Measurements from ENCODE around the gene CMSS1. TPM values are rescaled to one million over a fixed set of nuclear protein-coding genes. Genes with fewer than 3 reads are reported as not detected.

CMSS1 gene
- total RNA-seq = 1 to 10 TPM; 1.3 to 9.9 (median 2.3) TPM

GRCh38 chr3:99817437-99818240 lies at the start of gene CMSS1:
Gene CMSS1, plus strand, starts transcription at chr3:99817862.
- Histone ChIP-seq H3K36me3 (no peaks in the 10 kb centered on the region), H3K9me3 (no peaks in the 10 kb centered on the region), H3K4me3 (peak within 1 kb of the TSS; percentile 54 to 82 (median 68)), H3K4me1 (peaks cover 0 to 9% (median 4%) of the 10 kb centered on the region in 4 donors), H3K27me3 (no peaks in the 10 kb centered on the region), H3K27ac (peak within 1 kb of the TSS; percentile 79 to 91 (median 84))
- peak; percentile 93 to 97 (median 97) for DNase-seq
- TF ChIP-seq, protein P1, sequence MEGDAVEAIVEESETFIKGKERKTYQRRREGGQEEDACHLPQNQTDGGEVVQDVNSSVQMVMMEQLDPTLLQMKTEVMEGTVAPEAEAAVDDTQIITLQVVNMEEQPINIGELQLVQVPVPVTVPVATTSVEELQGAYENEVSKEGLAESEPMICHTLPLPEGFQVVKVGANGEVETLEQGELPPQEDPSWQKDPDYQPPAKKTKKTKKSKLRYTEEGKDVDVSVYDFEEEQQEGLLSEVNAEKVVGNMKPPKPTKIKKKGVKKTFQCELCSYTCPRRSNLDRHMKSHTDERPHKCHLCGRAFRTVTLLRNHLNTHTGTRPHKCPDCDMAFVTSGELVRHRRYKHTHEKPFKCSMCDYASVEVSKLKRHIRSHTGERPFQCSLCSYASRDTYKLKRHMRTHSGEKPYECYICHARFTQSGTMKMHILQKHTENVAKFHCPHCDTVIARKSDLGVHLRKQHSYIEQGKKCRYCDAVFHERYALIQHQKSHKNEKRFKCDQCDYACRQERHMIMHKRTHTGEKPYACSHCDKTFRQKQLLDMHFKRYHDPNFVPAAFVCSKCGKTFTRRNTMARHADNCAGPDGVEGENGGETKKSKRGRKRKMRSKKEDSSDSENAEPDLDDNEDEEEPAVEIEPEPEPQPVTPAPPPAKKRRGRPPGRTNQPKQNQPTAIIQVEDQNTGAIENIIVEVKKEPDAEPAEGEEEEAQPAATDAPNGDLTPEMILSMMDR (IDR thresholded peaks at IDR 0.05) = peak in 4 of 6 experiments; percentile 11 to 43 (median 26)
- TF ChIP-seq POLR2A (IDR thresholded peaks at IDR 0.05) = peak in 1 of 2 donors; percentile 19

GRCh38 chr3:99768126-99768525 lies 49.5 kb upstream of the CMSS1 start:
- DNase-seq = no peak
- Histone ChIP-seq H3K9me3 (no peaks in the 10 kb centered on the region), H3K27me3 (no peaks in the 10 kb centered on the region), H3K36me3 (no peaks in the 10 kb centered on the region), H3K4me3 (no peak overlapping the region), H3K27ac (no peak overlapping the region), H3K4me1 (no peaks in the 10 kb centered on the region)
- TF ChIP-seq, protein P1 (IDR thresholded peaks at IDR 0.05) = no peak
- no peak for TF ChIP-seq POLR2A (IDR thresholded peaks at IDR 0.05)

GRCh38 chr3:99768808-99769501 lies 48.7 kb upstream of the CMSS1 start:
- no peaks in the 10 kb centered on the region for H3K27me3 ChIP-seq
- no peaks in the 10 kb centered on the region for H3K9me3 ChIP-seq
- no peak overlapping the region for H3K4me3 ChIP-seq
- H3K4me1 ChIP-seq = no peaks in the 10 kb centered on the region
- no peak for DNase-seq
- no peaks in the 10 kb centered on the region for H3K36me3 ChIP-seq
- no peak for TF ChIP-seq POLR2A (IDR thresholded peaks at IDR 0.05)
- TF ChIP-seq, protein P1 (IDR thresholded peaks at IDR 0.05) = no peak
- H3K27ac ChIP-seq = no peak overlapping the region

GRCh38 chr3:99772171-99772570 lies 45.5 kb upstream of the CMSS1 start:
- no peak for TF ChIP-seq POLR2A (IDR thresholded peaks at IDR 0.05)
- TF ChIP-seq, protein P1 (IDR thresholded peaks at IDR 0.05) = no peak
- Histone ChIP-seq H3K4me3 (no peak overlapping the region), H3K36me3 (no peaks in the 10 kb centered on the region), H3K4me1 (no peaks in the 10 kb centered on the region), H3K27ac (no peak overlapping the region), H3K27me3 (no peaks in the 10 kb centered on the region), H3K9me3 (no peaks in the 10 kb centered on the region)
- DNase-seq = no peak

- H3K9me3 ChIP-seq = no peaks in the 10 kb centered on the region
- no peak for TF ChIP-seq POLR2A (IDR thresholded peaks at IDR 0.05)
- TF ChIP-seq, protein P1 (IDR thresholded peaks at IDR 0.05) = no peak
Observed at GRCh38 chr3:99772671-99773070, 45.0 kb upstream of the CMSS1 start.

More at GRCh38 chr3:99772671-99773070, 45.0 kb upstream of the CMSS1 start:
- H3K27ac ChIP-seq = no peak overlapping the region
- no peaks in the 10 kb centered on the region for H3K4me1 ChIP-seq
- H3K4me3 ChIP-seq = no peak overlapping the region
- no peaks in the 10 kb centered on the region for H3K27me3 ChIP-seq
- DNase-seq = no peak
- H3K36me3 ChIP-seq = no peaks in the 10 kb centered on the region

Data from Peyer's patch (tissue), 4 donors.